C4-2B (cell line): ENCODE measurements around the gene PLOD1.
"Not testable (repeated sequence)": the region's sequence is repeated elsewhere in the genome, so short reads cannot be mapped to it uniquely, and the experiment has no call there.

ENCODE experiments used
- H3K27ac ChIP-seq: fragments of 450-650 bp; 2 replicates; pipeline ENCODE4 v1.5.1; 2017
- CTCF ChIP-seq: fragments of 450-650 bp; conservative IDR thresholded peaks from 2 replicates; pipeline ENCODE4 v1.5.1; 2017; ENCODE audit warnings: mild to moderate bottlenecking
- ZFX ChIP-seq: fragments of 450-650 bp; IDR thresholded peaks from 2 replicates; pipeline ENCODE4 v1.6.1; 2017

PLOD1 gene

GRCh38 chr1:11891433-11892186, 42.9 kb upstream of the PLOD1 start:
- no peak overlapping the region for H3K27ac ChIP-seq

GRCh38 chr1:11893907-11894251, 40.6 kb upstream of the PLOD1 start:
- H3K27ac ChIP-seq: no peak overlapping the region
- peak; percentile 93 for TF ChIP-seq CTCF
- TF ChIP-seq ZFX: no peak

More at GRCh38 chr1:11891433-11892186, 42.9 kb upstream of the PLOD1 start:
- no peak for TF ChIP-seq ZFX
- no peak for TF ChIP-seq CTCF

GRCh38 chr1:11894501-11894900, 40.0 kb upstream of the PLOD1 start:
- not testable (repeated sequence) for H3K27ac ChIP-seq

GRCh38 chr1:11898086-11898785, 36.3 kb upstream of the PLOD1 start:
- H3K27ac ChIP-seq: no peak overlapping the region
- TF ChIP-seq CTCF: no peak
- no peak for TF ChIP-seq ZFX

- TF ChIP-seq ZFX: no peak
- no peak for TF ChIP-seq CTCF
- H3K27ac ChIP-seq: no peak overlapping the region
Measured at GRCh38 chr1:11898831-11899467, 35.6 kb upstream of the PLOD1 start.

- not testable (repeated sequence) for H3K27ac ChIP-seq
Measured at GRCh38 chr1:11901446-11901845, 33.1 kb upstream of the PLOD1 start.

- TF ChIP-seq CTCF: no peak
- no peak for TF ChIP-seq ZFX
- H3K27ac ChIP-seq: no peak overlapping the region
Measured at GRCh38 chr1:11903210-11903609, 31.3 kb upstream of the PLOD1 start.

- H3K27ac ChIP-seq: not testable (repeated sequence)
Measured at GRCh38 chr1:11904156-11904555, 30.4 kb upstream of the PLOD1 start.

- no peak overlapping the region for H3K27ac ChIP-seq
- TF ChIP-seq ZFX (no peak), CTCF (no peak)
Measured at GRCh38 chr1:11904978-11905377, 29.5 kb upstream of the PLOD1 start.
